Muscle of arm (tissue), 12 donors: ENCODE measurements around the gene PCDHB11. TPM values are rescaled to one million over a fixed set of nuclear protein-coding genes. Genes with fewer than 3 reads are reported as not detected.
"Not testable (repeated sequence)": the region's sequence is repeated elsewhere in the genome, so short reads cannot be mapped to it uniquely, and the experiment has no call there.

Experiments used
- DNase-seq: peaks from one replicate; pipeline ENCODE4 v3.0.0-alpha.2; 2013
- polyA plus RNA-seq, 12 donors: library from polyadenylated mRNA; unstranded; fragments of 120-200 nt; gene quantifications; one replicate each; pipeline ENCODE4 v1.2.1, GENCODE V29; 2013; ENCODE audit not compliant: insufficient read length in 12 of 12

PCDHB11 gene
- polyA plus RNA-seq, 12 donors: 1.6 to 3.4 (median 2.5) TPM; not detected in 1

DNA sequence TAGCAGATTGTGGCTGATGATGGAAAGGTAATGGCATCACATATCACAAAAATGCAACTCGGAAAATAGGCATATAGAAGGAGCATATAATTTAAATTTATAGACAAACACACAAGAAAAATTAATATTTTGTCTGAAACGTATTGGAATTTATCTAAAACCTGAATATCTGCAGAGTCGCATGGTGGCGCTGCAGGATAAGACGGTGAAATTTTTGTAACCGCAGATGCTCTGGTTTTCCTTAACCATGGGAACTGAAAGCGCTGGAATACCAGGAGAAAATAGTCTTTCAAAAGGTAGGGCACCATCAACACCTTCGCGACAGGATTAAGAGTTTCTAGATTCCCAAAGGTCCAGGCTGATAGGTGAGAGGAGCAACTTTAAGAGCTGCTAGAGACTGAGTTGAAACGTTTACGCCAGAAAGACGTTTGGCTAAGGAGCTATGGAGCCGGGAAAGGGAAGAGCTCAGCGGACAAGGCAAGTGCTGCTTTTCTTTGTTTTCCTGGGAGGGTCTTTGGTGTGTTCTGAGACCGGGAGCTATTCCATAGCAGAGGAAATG, 34.8 kb downstream of the PCDHB11 start:
- peak; percentile 18 for DNase-seq

DNA sequence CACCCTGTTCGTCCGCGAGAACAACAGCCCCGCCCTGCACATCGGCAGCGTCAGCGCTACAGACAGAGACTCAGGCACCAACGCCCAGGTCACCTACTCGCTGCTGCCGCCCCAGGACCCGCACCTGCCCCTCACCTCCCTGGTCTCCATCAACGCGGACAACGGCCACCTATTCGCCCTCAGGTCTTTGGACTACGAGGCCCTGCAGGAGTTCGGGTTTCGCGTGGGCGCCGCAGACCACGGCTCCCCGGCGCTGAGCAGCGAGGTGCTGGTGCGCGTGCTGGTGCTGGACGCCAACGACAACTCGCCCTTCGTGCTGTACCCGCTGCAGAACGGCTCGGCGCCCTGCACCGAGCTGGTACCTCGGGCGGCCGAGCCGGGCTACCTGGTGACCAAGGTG, 36.5 kb downstream of the PCDHB11 start:
- DNase-seq: not testable (repeated sequence)

- no peak for DNase-seq
These were observed 37.3 kb downstream of the PCDHB11 start for GRCh38 chr5:141236516-141237313.

- no peak for DNase-seq
These were observed 42.1 kb downstream of the PCDHB11 start for GRCh38 chr5:141241496-141241895.

DNA sequence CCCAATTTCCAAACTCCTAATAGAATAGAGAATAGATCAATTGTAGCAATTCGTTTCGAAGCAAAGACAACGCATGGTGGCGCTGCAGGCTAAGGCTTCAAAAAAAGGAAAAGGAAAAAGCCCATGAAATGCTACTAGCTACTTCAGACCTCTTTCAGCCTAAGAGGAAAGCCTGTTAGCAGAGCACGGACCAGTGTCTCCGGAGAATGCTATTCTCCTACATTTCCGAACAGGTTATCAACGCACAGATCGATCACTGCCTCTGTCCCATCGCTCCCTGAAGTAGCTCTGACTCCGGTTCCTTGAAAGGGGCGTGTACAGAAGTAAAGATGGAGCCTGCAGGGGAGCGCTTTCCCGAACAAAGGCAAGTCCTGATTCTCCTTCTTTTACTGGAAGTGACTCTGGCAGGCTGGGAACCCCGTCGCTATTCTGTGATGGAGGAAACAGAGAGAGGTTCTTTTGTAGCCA, 45.9 kb downstream of the PCDHB11 start, which contains the start of gene PCDHB15:
PCDHB15 (plus strand) TSS at position 146 of the 468 bp plus-strand sequence; CDS start at position 330, 184 bp downstream.
- peak; percentile 22 for DNase-seq

DNA sequence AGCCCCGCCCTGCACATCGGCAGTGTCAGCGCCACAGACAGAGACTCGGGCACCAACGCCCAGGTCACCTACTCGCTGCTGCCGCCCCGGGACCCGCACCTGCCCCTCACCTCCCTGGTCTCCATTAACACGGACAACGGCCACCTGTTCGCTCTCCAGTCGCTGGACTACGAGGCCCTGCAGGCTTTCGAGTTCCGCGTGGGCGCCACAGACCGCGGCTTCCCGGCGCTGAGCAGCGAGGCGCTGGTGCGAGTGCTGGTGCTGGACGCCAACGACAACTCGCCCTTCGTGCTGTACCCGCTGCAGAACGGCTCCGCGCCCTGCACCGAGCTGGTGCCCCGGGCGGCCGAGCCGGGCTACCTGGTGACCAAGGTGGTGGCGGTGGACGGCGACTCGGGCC, 47.5 kb downstream of the PCDHB11 start:
- not testable (repeated sequence) for DNase-seq

DNA sequence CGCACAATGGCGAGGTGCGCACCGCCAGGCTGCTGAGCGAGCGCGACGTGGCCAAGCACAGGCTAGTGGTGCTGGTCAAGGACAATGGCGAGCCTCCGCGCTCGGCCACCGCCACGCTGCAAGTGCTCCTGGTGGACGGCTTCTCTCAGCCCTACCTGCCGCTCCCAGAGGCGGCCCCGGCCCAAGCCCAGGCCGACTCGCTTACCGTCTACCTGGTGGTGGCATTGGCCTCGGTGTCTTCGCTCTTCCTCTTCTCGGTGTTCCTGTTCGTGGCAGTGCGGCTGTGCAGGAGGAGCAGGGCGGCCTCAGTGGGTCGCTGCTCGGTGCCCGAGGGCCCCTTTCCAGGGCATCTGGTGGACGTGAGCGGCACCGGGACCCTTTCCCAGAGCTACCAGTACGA, 48.0 kb downstream of the PCDHB11 start:
- not testable (repeated sequence) for DNase-seq

GRCh38 chr5:141250576-141250975, 51.1 kb downstream of the PCDHB11 start:
- no peak for DNase-seq

Other genes starting within 250 kb of the PCDHB11 start
- 1 to 10 TPM in 6 of 12 donors, under 1 TPM in 4, not detected in 2; 0.66 to 9.4 (median 1.1) TPM for gene PCDHAC2, start 233.2 kb upstream of the PCDHB11 start, polyA plus RNA-seq
- gene PCDHB1, start 148.3 kb upstream of the PCDHB11 start, polyA plus RNA-seq: under 1 TPM in 10 of 12 donors, not detected in 2; 0.05 to 0.23 (median 0.11) TPM
- gene PCDHB2, start 105.0 kb upstream of the PCDHB11 start, polyA plus RNA-seq: 1 to 10 TPM in 11 of 12 donors, not detected in 1; 2.9 to 5.8 (median 4.2) TPM
- gene PCDHB3, start 99.2 kb upstream of the PCDHB11 start, polyA plus RNA-seq: 1 to 10 TPM in 10 of 12 donors, not detected in 2; 1.4 to 2.4 (median 2.1) TPM
- 1 to 10 TPM in 10 of 12 donors, not detected in 2; 2.6 to 4.6 (median 3.2) TPM for gene PCDHB4, start 77.8 kb upstream of the PCDHB11 start, polyA plus RNA-seq
- gene PCDHB5, start 64.4 kb upstream of the PCDHB11 start, polyA plus RNA-seq: 1 to 10 TPM in 11 of 12 donors, not detected in 1; 3.1 to 5.1 (median 3.9) TPM
- gene PCDHB6, start 49.6 kb upstream of the PCDHB11 start, polyA plus RNA-seq: 1 to 10 TPM in 11 of 12 donors, not detected in 1; 1.6 to 3.8 (median 1.9) TPM
- 1 to 10 TPM in 11 of 12 donors, not detected in 1; 1.8 to 3.3 (median 2.4) TPM for gene PCDHB7, start 27.0 kb upstream of the PCDHB11 start, polyA plus RNA-seq
- 1 to 10 TPM in 6 of 12 donors, under 1 TPM in 4, not detected in 2; 0.44 to 1.6 (median 1.2) TPM for gene PCDHB8, start 21.8 kb upstream of the PCDHB11 start, polyA plus RNA-seq
- gene PCDHB16, start 17.2 kb upstream of the PCDHB11 start, polyA plus RNA-seq: 1 to 10 TPM in 11 of 12 donors, not detected in 1; 2.8 to 6.3 (median 3.9) TPM
- gene PCDHB9, start 12.5 kb upstream of the PCDHB11 start, polyA plus RNA-seq: 1 to 10 TPM in 10 of 12 donors, not detected in 2; 1.4 to 4.6 (median 2.3) TPM
- gene PCDHB10, start 7.3 kb upstream of the PCDHB11 start, polyA plus RNA-seq: 1 to 10 TPM in 10 of 12 donors, not detected in 2; 3.2 to 5.7 (median 4.8) TPM
- 1 to 10 TPM in 11 of 12 donors, not detected in 1; 1.9 to 3.8 (median 2.8) TPM for gene PCDHB12, start 9.1 kb downstream of the PCDHB11 start, polyA plus RNA-seq
- gene PCDHB13, start 14.3 kb downstream of the PCDHB11 start, polyA plus RNA-seq: 1 to 10 TPM in 11 of 12 donors, not detected in 1; 2.2 to 4.3 (median 3.0) TPM
- gene PCDHB14, start 23.7 kb downstream of the PCDHB11 start, polyA plus RNA-seq: 1 to 10 TPM in 11 of 12 donors, not detected in 1; 5.4 to 9.6 (median 7.0) TPM
- 10 to 100 TPM in 1 of 12 donors, 1 to 10 TPM in 10, not detected in 1; 5.8 to 12.3 (median 6.8) TPM for gene PCDHB15, start 45.8 kb downstream of the PCDHB11 start, polyA plus RNA-seq
- not detected for gene SLC25A2, start 104.4 kb downstream of the PCDHB11 start, polyA plus RNA-seq
- gene TAF7, start 121.2 kb downstream of the PCDHB11 start, polyA plus RNA-seq: 100 to 1,000 TPM in 2 of 12 donors, 10 to 100 TPM in 9, not detected in 1; 77.9 to 106 (median 91.7) TPM
- gene PCDHGA1, start 130.9 kb downstream of the PCDHB11 start, polyA plus RNA-seq: under 1 TPM in 10 of 12 donors, not detected in 2; 0.44 to 0.86 (median 0.56) TPM
- 1 to 10 TPM in 11 of 12 donors, not detected in 1; 1.6 to 5.9 (median 2.5) TPM for gene PCDHGA2, start 139.1 kb downstream of the PCDHB11 start, polyA plus RNA-seq
- 1 to 10 TPM in 10 of 12 donors, not detected in 2; 1.2 to 1.8 (median 1.4) TPM for gene PCDHGA3, start 144.2 kb downstream of the PCDHB11 start, polyA plus RNA-seq
- 1 to 10 TPM in 1 of 12 donors, under 1 TPM in 9, not detected in 2; 0.32 to 1.0 (median 0.65) TPM for gene PCDHGB1, start 150.5 kb downstream of the PCDHB11 start, polyA plus RNA-seq
- gene PCDHGA4, start 155.4 kb downstream of the PCDHB11 start, polyA plus RNA-seq: 1 to 10 TPM in 9 of 12 donors, under 1 TPM in 1, not detected in 2; 0.93 to 1.9 (median 1.5) TPM
- gene PCDHGB2, start 160.4 kb downstream of the PCDHB11 start, polyA plus RNA-seq: 1 to 10 TPM in 10 of 12 donors, not detected in 2; 1.8 to 3.0 (median 2.1) TPM
- 1 to 10 TPM in 10 of 12 donors, not detected in 2; 2.1 to 3.4 (median 2.7) TPM for gene PCDHGA5, start 164.5 kb downstream of the PCDHB11 start, polyA plus RNA-seq
- 1 to 10 TPM in 8 of 12 donors, under 1 TPM in 2, not detected in 2; 0.94 to 2.0 (median 1.3) TPM for gene PCDHGB3, start 170.6 kb downstream of the PCDHB11 start, polyA plus RNA-seq
- 1 to 10 TPM in 10 of 12 donors, not detected in 2; 2.5 to 5.4 (median 3.5) TPM for gene PCDHGA6, start 174.3 kb downstream of the PCDHB11 start, polyA plus RNA-seq
- 1 to 10 TPM in 10 of 12 donors, not detected in 2; 1.1 to 2.0 (median 1.6) TPM for gene PCDHGA7, start 183.1 kb downstream of the PCDHB11 start, polyA plus RNA-seq
- 1 to 10 TPM in 11 of 12 donors, not detected in 1; 1.9 to 3.5 (median 2.3) TPM for gene PCDHGB4, start 188.1 kb downstream of the PCDHB11 start, polyA plus RNA-seq
- gene PCDHGA8, start 193.0 kb downstream of the PCDHB11 start, polyA plus RNA-seq: 1 to 10 TPM in 1 of 12 donors, under 1 TPM in 9, not detected in 2; 0.34 to 1.1 (median 0.66) TPM
- gene PCDHGB5, start 198.3 kb downstream of the PCDHB11 start, polyA plus RNA-seq: 1 to 10 TPM in 11 of 12 donors, not detected in 1; 2.7 to 7.7 (median 4.0) TPM
- gene PCDHGA9, start 203.2 kb downstream of the PCDHB11 start, polyA plus RNA-seq: 1 to 10 TPM in 11 of 12 donors, not detected in 1; 2.8 to 5.2 (median 4.2) TPM
- 1 to 10 TPM in 11 of 12 donors, not detected in 1; 2.8 to 7.7 (median 4.3) TPM for gene PCDHGB6, start 208.4 kb downstream of the PCDHB11 start, polyA plus RNA-seq
- gene PCDHGA10, start 213.4 kb downstream of the PCDHB11 start, polyA plus RNA-seq: 1 to 10 TPM in 11 of 12 donors, not detected in 1; 1.3 to 3.4 (median 1.8) TPM
- 10 to 100 TPM in 3 of 12 donors, 1 to 10 TPM in 8, not detected in 1; 6.5 to 14.7 (median 8.6) TPM for gene PCDHGB7, start 218.1 kb downstream of the PCDHB11 start, polyA plus RNA-seq
- gene PCDHGA11, start 221.4 kb downstream of the PCDHB11 start, polyA plus RNA-seq: 1 to 10 TPM in 10 of 12 donors, not detected in 2; 2.6 to 5.1 (median 3.4) TPM
- gene PCDHGA12, start 230.9 kb downstream of the PCDHB11 start, polyA plus RNA-seq: 1 to 10 TPM in 10 of 12 donors, not detected in 2; 1.2 to 4.6 (median 2.1) TPM